Measurements from ENCODE around the gene BCLAF3. TPM values are rescaled to one million over a fixed set of nuclear protein-coding genes. Genes with fewer than 3 reads are reported as not detected.

BCLAF3 gene
- total and polyA plus RNA-seq, 8 donors = 1.2 to 28.6 (median 6.1) TPM

- intact Hi-C loops (cut with DNase I; ENCODE audit: low total_unique reads) = no loop called here
- H3K36me3 ChIP-seq = peaks cover 0 to 8% (median 0%) of the 10 kb centered on the region in 4 donors
- H3K4me3 ChIP-seq = no peak overlapping the region
- WGBS, 5 donors = 64 to 92% (median 81%) methylated on average over 2 of the region's 2 CpGs
- H3K27me3 ChIP-seq = no peaks in the 10 kb centered on the region
- no peak overlapping the region for H3K27ac ChIP-seq
- peaks cover 0 to 21% (median 10%) of the 10 kb centered on the region in 4 donors for H3K9me3 ChIP-seq
- DNase-seq = no peak
- no peaks in the 10 kb centered on the region for H3K4me1 ChIP-seq
- no peak for TF ChIP-seq EP300 (IDR thresholded peaks at IDR 0.05)
- TF ChIP-seq CTCF (IDR thresholded peaks at IDR 0.05) = no peak
- TF ChIP-seq POLR2A (IDR thresholded peaks at IDR 0.05) = no peak
- TF ChIP-seq POLR2AphosphoS5 (IDR thresholded peaks at IDR 0.05) = no peak
Observed at GRCh38 chrX:20016616-20016945, 25.7 kb upstream of the BCLAF3 start.

GRCh38 chrX:20015945-20016615 lies 25.2 kb upstream of the BCLAF3 start:
- TF ChIP-seq EP300 (IDR thresholded peaks at IDR 0.05) (no peak), POLR2AphosphoS5 (IDR thresholded peaks at IDR 0.05) (no peak), CTCF (IDR thresholded peaks at IDR 0.05) (no peak), POLR2A (IDR thresholded peaks at IDR 0.05) (no peak)
- no peak for DNase-seq
- H3K9me3 ChIP-seq = peaks cover 0 to 21% (median 10%) of the 10 kb centered on the region in 4 donors
- H3K4me1 ChIP-seq = no peaks in the 10 kb centered on the region
- intact Hi-C loops (cut with DNase I; ENCODE audit: low total_unique reads) = no loop called here
- WGBS, 5 donors = 71 to 84% (median 83%) methylated on average over 8 to 9 of the region's 9 CpGs
- H3K27me3 ChIP-seq = no peaks in the 10 kb centered on the region
- H3K27ac ChIP-seq = no peak overlapping the region
- peaks cover 0 to 8% (median 0%) of the 10 kb centered on the region in 4 donors for H3K36me3 ChIP-seq
- no peak overlapping the region for H3K4me3 ChIP-seq

GRCh38 chrX:20015422-20015821 lies 24.6 kb upstream of the BCLAF3 start:
- WGBS, 5 donors = 42 to 54% (median 48%) methylated on average over 1 of the region's 1 CpG; no CpG with 5 or more reads in 1 of the 5 donors
- TF ChIP-seq EP300 (IDR thresholded peaks at IDR 0.05) (no peak), POLR2AphosphoS5 (IDR thresholded peaks at IDR 0.05) (no peak), POLR2A (IDR thresholded peaks at IDR 0.05) (no peak), CTCF (IDR thresholded peaks at IDR 0.05) (no peak)
- DNase-seq = no peak
- Histone ChIP-seq H3K4me1 (no peaks in the 10 kb centered on the region), H3K9me3 (peaks cover 0 to 21% (median 10%) of the 10 kb centered on the region in 4 donors), H3K36me3 (peaks cover 0 to 8% (median 0%) of the 10 kb centered on the region in 4 donors), H3K27me3 (no peaks in the 10 kb centered on the region), H3K27ac (no peak overlapping the region), H3K4me3 (no peak overlapping the region)
- intact Hi-C loops (cut with DNase I; ENCODE audit: low total_unique reads) = no loop called here

- H3K9me3 ChIP-seq = peaks cover 0 to 21% (median 10%) of the 10 kb centered on the region in 4 donors
- no peak for TF ChIP-seq POLR2AphosphoS5 (IDR thresholded peaks at IDR 0.05)
- no peak for TF ChIP-seq POLR2A (IDR thresholded peaks at IDR 0.05)
- no peak for TF ChIP-seq CTCF (IDR thresholded peaks at IDR 0.05)
- TF ChIP-seq EP300 (IDR thresholded peaks at IDR 0.05) = no peak
- H3K4me3 ChIP-seq = no peak overlapping the region
- DNase-seq = peak in 1 of 2 donors; percentile 11
- H3K36me3 ChIP-seq = peaks cover 0 to 8% (median 0%) of the 10 kb centered on the region in 4 donors
- whole genome bisulfite sequencing, 5 donors = 69 to 95% (median 83%) methylated on average over 4 of the region's 4 CpGs
- no peaks in the 10 kb centered on the region for H3K4me1 ChIP-seq
- intact Hi-C loops (cut with DNase I; ENCODE audit: low total_unique reads) = no loop called here
- no peak overlapping the region for H3K27ac ChIP-seq
- H3K27me3 ChIP-seq = no peaks in the 10 kb centered on the region
Observed at GRCh38 chrX:20011608-20012007, 20.7 kb upstream of the BCLAF3 start.

All from stomach (tissue), 9 donors.